SW480 (cell line): ENCODE results near the gene PRICKLE2.
A peak's percentile ranks its signal among the peaks of the same experiment; 100 is the strongest.
"Not testable (repeated sequence)": the region's sequence is repeated elsewhere in the genome, so short reads cannot be mapped to it uniquely, and the experiment has no call there.

Source experiments
- DNase-seq: peaks from one replicate; pipeline ENCODE4 v3.0.0-alpha.2; 2016; ENCODE audit warnings: low spot score

The PRICKLE2 gene

DNA sequence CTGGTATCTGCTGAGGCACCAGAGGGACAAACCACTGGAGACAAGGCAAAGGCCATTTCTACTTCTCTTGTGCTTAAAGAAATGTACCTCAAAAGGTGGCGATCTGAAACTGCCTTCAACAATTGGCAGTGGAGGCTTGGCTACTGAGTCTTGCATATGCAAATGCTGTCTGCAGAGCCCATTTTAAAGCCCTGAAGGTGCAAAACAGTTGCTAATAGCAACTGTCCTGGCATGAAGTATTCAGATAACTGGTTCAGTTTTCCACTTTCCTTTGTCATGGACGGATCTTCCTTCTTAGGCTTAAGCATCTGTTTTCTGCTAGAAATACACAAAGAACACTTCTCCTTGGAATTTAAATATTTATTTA, 130.6 kb downstream of the PRICKLE2 start:
- DNase-seq, result no peak

DNA sequence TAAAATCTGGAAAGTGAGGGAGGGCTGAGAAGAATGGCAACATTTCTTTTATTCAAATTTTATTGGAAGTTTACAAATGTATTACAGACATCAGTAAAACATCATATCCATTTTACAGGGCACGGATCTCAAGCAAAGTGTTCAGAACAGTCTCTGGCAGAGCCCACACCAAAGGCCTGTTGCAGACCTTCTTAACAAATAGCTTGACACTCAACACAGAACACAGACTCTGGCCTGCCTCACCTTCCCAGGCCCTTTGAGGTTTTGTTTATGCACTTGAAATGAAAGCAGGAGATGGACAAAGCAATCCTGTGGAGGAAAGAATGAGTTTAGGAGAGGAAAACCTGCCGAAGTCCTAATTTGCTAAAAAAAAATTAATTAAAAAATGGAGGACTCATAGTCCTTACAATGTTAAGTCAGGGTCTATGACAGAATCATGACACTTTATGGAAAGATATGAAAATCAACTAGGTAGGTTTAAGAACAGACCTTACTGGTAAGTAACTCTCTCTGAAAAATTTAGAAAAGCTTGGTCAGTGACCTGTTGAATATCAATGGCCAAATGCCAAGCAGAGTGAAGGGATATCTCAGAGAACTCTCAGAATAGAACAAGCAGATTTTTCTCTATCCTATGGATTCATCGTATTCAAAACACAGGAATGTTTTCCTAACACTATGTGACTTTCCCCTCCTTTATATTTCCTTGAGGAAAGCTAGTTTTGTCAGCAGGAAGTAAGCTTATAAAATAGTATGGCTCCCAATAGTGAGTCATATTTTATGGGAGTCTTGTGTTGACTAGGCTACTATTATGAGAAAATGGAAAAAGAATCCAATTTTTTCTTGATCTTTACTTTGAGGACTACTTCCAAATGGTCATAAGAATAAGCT, 131.2 kb downstream of the PRICKLE2 start:
- DNase-seq, result no peak

DNA sequence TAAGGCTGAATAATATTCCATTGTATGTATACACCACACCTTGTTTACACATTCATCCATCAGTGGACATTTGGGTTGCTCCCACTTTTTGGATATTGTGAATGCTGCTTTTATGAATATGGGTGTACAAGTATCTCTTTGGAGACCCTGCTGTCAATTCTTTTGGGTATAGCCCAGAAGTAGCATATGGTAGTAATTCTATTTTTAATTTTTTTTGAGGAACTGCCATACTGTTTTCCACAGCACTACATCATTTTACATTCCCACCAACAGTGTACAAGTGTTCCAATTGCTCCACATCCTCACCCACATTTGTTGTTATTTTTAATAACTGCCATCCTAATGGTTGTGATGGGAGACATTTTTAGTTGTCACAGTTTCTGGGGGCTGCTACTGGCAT, 132.1 kb downstream of the PRICKLE2 start:
- no peak for DNase-seq

DNA sequence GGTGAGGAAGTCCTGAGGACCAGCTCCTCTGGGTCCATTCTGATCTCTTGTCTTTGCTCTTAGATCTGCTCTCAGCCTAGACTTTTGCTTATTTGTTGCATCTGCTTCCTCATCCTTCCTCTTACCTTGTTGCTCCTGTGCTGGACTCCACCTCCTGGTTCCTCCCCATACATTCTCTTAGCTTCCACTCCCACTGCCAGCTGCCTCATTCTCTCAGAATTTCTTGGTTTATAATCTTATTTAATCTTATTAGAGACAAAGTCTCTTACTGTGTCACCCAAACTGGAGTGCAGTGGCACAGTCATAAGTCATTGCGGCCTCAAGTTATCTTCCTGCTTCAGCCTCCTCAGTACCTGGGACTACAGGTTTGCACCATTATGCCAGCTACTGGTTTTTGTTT, 133.8 kb downstream of the PRICKLE2 start:
- no peak for DNase-seq

DNA sequence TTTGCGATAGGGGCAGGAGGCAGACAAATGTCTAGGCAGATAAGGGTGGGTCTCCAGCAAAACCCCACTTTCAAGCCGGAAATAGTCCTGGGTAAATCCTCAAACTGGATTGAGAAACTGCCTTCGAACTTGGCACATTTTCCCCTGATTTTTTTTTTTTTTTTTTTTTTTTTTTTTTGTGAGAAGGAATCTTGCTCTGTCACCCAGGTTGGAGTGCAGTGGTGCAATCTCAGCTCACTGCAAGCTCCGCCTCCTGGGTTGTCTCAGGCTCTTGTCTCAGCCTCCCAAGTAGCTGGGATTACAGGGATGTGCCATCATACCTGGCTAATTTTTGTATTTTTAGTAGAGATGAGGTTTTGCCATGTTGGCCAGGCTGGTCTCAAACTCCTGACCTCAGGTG, 135.9 kb downstream of the PRICKLE2 start:
- not testable (repeated sequence) for DNase-seq

DNA sequence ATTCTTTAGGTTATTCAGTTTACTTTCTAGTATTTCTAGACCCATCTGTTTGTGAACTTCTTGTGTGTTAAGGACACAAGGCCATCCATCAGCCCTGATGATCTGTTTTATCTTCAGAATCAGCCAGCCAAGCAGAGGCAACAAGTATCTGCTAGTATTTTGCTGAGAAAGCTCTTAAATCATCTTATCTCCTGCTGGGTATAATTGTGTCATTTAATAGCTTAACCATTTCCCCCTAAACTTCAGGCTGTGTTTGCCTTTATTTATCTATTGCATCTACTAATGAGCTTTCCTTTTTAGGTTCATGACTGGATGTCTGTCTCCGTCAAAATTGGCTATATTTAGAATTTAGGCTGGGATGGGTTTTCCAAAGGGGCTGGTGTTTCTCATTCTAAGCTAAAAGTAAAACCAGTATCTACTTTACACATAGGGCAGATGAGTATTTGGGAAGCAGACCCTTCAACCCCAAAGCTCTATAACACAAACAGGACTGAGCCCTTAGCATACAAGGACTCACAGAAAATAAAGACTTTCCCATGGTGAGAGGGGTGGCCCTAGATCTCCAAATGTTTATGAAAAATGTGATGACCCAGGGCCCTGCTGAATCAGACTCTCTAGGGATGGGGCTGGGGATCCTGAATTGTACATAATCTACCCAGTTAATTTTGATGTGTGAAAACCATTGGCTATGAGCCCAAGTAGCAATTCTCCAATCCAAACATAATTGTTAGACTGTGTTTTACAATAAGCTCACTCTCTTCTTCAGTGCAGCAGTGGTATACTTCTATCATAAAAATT, 136.7 kb downstream of the PRICKLE2 start:
- DNase-seq, result no peak

DNA sequence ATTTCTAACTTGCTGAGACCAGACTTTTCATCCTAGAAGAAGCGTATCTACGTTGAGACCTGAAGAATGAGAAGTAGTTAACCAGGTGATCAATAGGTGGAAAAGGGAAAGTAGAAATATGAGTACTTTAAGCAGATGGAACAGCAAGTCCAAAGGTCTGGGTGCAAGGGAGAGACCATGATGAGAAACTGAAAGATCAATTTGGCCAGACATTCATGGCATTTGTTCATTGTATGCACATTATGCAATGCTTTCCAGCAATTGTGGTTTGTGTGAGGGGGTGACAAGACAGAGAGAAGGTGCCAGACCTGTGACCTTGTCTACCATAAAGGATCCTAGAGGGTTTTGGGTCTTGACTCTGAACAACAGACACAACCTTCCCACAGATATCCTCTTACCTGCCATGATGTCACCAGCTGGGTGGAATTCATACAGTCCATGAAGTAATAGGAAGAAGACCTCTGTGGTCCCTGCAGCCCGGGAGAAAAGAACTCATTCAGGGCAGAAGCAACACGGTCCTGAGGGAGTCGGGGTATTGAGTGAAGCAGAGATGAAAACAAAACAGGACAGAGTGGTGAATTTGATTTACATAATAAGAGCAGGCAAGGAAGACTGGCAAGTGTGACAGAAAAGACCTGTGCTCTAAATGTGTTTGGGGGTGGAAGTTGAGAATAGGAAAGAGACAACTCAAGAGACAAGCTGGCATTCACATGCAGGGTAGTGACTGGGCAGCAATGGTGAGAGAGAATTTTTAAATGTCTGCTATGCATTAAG, 138.6 kb downstream of the PRICKLE2 start:
- DNase-seq, result no peak

DNA sequence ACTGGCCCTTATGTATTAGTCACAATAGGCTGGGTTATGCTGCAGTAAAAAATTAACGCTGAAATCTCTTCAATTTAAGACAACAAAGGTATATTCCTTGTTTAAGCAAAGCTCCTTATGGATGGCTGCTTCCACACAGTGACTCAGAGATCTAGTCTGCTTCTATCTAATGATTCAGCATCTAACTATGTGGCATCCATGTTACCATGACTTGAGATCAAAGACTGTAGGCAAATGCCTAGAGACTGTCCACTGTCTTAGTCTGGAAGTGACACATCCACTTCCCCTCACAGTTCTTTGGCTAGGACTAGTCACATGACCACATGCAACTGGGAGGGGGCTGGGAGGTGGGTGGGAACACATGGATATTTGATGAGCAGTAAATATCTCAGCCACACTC, 140.6 kb downstream of the PRICKLE2 start:
- DNase-seq, result peak; percentile 83

DNA sequence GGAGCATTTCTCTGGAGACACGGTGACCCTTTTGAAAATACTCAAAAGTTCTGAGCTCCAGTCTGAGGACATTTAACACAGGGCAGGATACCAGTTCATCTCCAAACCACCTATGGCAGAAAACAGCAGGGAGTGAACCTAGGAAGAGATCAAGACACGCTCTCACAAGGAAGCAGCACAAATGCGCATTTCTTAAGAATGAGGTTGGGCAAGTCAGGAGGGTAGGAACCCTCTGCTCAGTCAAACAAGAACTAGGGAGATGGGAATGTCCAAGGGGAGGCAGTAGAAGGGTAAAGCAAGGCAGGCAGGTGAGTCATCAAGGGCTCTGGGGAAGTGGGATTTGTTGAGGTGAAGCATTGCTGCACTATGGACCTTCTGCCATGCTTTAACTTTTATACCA, 141.7 kb downstream of the PRICKLE2 start:
- DNase-seq, result no peak

DNA sequence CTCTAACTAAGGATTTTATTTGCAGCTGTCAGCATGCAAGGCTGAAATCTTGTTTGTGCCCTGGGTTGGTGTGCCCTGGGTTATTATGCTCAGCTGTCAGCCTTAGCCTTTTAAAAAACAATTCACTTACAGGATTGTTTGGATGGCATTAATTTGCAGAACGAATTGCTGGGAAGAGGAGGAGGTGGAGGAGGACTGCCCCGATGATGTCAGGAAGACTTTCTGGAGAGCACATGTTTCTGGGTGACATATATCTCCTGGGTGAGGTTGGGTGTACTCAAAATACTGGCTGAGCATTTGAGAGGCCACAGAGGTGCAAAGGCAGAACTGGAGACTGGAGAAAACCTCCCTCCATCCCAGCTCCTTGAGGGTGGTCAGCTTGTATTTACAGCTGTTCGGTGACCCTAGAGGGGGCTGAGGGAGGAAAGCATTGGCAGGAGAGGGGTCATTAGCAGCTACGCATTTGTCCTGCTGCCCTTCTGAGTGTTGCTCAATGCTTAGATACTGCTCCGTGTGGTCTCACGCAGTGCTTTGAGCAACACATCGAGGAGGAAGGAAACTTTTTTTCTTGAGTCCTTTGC, 142.2 kb downstream of the PRICKLE2 start:
- no peak for DNase-seq

DNA sequence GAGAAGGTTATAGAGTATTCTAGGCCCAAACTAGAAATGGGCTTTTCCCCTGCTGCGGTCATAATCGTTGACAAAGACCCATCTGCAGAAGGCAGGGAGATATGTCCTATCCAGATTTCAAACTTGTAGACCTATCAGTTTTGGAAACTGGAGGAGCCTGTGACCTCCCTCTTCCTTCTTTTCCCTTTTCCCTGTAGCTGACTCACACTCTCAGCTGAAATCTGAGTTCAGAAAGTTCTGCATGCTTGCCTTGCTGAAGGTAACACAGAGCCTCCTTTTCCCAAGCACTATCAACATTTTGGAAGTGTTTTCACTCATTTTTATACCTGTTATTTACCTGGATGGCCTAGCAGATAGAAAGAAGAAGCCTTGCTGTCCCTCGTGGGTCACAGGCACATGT, 142.9 kb downstream of the PRICKLE2 start:
- DNase-seq, result no peak

DNA sequence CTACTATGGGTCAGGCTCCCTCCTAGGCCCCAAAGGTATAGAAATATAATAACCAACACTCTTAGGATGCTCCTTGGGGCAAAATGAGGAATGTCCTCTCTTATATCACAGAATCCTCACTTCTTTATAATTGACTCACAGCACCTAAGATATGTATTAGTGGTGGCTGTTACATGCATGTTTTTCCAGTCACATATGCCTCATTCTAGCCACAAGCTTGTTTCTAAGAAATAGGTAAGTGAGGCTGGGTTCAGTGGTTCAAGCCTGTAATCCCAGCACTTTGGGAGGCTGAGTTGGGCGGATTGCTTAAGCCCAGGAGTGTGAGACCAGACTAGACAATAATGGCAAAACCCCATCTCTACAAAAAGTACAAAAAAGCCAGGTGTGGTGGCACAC, 144.0 kb downstream of the PRICKLE2 start:
- no peak for DNase-seq

DNA sequence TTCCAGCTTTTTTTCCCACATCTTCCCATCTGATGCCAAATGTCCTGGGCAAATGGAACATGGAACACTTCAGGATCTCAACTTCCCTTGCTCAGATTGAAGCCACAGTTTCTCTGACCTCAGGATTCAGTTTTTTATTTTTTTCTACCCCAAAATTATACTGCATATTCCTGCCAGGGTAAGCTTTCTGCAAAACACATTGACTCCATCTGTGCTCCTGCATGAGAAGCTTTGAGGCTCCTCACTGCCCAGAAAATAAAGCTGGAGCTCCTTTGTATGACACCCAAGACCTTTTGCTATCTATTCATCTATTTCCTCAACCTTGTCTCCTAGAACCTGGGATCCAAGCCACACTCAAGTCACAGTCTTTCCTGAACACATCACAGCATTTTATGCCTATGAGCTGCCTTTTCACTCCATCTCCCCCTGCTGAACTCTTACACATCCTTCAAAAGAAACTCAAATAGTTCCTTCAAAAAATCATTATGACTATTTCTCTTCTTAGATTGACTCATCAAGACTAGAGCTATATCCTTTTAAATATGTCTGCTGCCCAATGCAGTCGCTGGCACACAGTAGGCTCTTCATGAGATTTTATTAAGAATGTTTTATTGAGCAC, 144.5 kb downstream of the PRICKLE2 start:
- no peak for DNase-seq

DNA sequence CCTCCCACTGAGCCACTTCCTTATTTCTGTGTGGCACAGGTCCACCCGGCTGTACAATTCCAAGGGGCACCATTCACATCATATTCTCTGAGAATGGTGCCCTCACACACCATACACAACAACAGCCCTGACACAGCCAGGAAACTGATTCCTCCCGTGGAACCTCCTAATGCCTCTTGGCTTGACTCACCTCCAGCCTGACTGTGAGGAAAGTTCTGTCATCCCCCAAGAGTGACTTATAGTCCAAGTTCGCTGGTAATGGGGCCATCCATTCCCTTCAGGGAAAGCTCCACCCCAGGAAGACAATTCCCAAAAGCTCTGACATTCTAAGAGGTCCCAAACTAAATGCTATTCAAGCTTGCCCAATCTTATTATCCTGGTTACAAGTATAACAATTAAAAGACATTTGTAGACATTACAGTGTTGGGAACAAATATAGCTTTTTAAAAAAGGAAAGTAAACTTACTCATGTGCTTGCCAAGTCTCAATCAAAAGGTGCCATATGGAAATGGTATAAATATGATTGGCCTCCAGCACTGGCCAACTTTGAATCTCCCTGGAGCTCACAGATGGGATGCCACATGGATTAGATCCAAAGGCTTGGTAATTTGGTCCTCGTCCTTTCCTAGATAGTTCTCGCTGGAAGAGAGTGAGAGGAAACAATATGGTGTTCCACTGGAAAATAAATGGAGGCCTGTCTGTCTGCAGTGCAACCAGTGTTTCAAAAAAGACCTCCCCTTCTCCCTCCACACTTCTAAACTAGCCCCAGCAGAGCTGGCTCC, 145.7 kb downstream of the PRICKLE2 start:
- no peak for DNase-seq

DNA sequence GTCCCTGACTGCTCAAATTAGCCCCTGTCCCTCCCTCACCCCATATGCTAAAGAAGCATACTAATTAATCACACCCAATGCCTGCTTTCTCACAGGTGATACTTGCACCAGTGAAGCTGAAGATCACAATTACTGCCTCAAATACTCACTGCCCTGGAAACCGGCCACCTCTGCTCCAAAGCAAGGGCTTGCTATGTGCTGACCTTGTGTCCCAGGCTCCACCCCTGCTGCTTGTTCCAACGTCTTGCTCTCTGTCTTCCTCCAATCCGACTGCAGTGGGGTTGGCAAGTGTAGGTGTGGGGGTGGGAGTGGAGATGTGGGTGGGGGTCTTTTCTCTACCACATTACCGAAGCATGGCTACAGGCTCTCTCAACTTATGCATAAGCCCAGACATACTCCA, 146.3 kb downstream of the PRICKLE2 start:
- DNase-seq, result no peak

DNA sequence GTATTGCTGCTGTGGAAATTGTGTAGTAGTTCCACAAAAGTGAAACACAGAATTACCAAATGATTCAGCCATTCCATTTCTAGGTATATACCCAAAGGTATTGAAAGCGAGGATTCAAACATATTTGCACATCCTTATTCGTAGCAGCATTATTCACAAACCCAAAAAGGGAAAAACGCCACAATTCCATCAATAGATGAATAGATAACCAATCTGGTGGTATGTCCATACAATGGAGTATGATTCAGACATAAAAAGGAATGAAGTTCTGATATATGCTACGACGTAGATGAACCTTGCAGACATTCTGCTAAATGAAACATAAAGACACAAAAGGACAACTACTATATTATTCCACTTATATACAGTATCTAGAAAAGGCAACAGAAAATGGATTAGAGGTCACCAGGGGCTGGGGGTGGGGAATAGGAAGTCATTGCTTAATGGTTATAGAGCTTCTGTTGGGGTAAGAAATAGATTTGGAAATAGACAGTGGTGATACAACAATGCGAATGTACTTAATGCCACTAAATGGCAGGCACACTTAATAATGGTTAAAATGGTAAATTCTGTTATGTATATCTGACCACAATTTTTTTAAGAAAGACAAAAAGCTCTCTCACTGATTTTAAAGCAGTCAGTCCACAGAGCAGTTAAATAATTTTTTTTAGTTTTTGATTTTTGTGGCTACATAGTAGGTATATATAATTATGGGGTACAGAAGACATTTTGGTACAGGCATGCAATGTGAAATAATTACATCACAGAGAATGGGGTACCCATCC, 150.2 kb downstream of the PRICKLE2 start:
- no peak for DNase-seq

DNA sequence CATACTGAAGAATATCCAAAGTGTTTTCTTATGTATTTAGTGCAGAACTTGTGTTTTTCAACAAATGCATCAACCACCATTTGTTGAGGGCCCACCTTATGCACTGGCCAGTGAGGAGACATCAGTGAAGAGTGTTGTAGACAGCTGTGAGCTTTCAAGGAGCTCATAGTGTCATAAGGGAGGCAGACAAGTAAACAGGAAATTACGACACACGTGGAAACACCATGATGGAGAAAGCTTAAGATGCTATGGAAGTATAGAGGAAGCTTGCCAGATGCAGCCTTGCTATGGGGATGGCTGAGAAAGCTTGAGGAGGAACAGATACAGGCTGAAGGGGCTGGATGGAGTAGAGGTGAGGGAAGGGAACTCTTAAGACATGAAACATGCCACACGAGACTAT, 151.2 kb downstream of the PRICKLE2 start:
- no peak for DNase-seq

DNA sequence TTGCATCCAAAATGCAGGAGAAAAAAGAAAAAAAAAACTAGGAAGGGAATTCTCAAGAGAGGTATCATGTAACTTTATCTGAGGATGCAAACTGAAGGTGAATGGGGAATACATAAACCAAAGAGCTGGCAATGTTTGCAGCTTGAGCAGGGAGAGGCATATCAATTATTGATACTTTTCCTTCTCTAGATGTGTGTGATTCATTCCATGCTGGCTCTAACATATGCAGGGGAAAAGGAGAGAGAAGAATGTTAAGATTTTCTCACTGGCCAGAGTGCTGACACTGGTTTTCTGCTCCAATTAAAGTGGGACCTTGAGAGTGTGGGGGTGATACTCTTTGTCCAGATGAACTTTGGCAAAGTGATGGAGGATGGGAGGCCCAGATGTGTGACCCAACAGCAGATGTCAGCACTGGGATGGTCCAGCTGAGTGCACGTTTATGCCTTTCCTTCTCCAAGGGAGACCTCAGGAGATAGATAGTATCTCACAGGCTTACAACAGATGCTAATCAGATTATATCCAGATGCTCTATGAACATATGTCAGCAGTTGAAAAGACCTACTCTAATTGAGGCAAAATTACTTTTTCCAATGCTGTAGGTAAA, 152.0 kb downstream of the PRICKLE2 start:
- no peak for DNase-seq

DNA sequence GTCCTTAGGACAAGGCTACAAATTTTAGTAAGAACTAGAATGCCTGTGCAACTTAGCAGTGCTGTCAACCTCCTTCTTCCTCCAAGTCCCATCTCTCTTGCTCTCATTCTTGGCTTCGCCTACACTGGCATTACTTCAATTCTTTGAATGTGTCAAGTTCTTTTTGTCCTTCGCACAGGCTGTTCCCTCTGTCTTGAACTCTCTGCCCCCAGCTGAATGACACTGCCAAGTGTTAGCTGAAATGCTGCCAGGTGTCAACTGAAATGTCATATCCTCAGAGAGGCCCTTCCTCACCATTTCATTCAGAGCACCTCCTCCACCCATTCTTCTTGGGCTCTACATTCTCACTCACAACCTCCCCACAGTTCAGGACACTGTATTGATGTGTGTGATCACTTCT, 153.1 kb downstream of the PRICKLE2 start:
- no peak for DNase-seq

DNA sequence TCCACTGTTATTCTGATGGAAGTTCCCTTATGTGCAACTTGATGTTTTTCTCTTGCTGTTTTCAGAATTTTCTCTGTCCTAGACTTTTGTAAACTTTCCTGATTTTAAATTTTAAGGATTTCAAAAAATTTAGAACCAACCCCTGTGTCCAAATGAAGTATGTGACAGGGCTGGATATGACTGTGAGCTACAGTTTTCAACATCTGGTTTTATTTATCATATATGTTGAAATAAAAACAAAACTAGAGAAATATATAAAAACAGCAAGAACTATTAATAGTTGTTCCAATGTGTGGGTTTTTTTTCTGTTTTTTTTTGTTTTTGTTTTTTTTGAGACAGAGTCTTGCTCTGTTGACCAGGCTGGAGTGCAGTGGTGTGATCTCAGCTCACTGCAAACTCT, 154.6 kb downstream of the PRICKLE2 start:
- no peak for DNase-seq
